ENCODE results near the gene LY6G6F. TPM values are rescaled to one million over a fixed set of nuclear protein-coding genes. Genes with fewer than 3 reads are reported as not detected.

LY6G6F gene
- total and polyA plus RNA-seq, 3 experiments from 2014 or later = not detected

DNA sequence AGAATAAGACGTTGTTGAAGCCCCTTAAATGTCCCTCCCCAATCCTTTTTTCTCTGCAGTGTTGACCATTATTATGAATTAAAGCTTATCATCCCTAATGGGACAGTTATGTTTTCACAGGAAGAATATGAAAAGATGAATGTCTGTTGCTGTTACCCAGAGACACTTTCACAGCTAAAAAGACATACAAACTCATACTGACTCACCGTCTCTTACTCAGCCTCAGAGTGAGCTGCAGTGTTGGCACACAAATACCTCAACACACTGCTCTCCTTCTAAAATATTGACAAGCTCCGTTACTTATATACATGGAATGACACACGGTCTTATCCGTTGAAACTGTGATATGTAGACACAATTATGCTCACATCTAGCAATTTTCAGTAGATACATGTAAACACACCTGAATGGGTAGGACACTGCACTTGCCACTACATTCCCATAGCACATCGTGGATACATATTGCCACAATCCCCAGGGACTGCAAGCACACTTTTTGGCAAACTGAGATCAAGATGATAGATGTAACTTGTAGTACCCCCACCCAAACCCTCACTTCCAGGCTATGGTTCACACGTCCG is 46.2 kb downstream of the LY6G6F start:
- Histone ChIP-seq H3K27ac (ENCODE audit: low read depth, low read length) (no peak overlapping the region), H3K9me3 (ENCODE audit: low read length) (no peaks in the 10 kb centered on the region), H3K4me1 (ENCODE audit: insufficient read depth, low read length) (no peaks in the 10 kb centered on the region), H3K4me3 (ENCODE audit: low read length) (no peak overlapping the region), H3K36me3 (ENCODE audit: insufficient read depth, low read length) (no peaks in the 10 kb centered on the region), H3K27me3 (ENCODE audit: insufficient read depth, low read length, poor library complexity, severe bottlenecking) (no peaks in the 10 kb centered on the region)
- ChIA-PET POLR2A (interaction anchor here (0.6 kb wide), 1 partner anchor 15 kb away, joined by 4 read pairs; no protein-coding TSS in a partner anchor), CTCF (no interaction called here)
- H3K27ac Mint-ChIP-seq = no peak overlapping the region
- H3K4me1 Mint-ChIP-seq = no peaks in the 10 kb centered on the region
- peaks cover 0 to 2% (median 0%) of the 10 kb centered on the region in 3 donors for H3K36me3 Mint-ChIP-seq
- no peaks in the 10 kb centered on the region for H3K9me3 Mint-ChIP-seq
- no peak for DNase-seq
- H3K4me3 Mint-ChIP-seq = no peak overlapping the region
- no peaks in the 10 kb centered on the region for H3K27me3 Mint-ChIP-seq

DNA sequence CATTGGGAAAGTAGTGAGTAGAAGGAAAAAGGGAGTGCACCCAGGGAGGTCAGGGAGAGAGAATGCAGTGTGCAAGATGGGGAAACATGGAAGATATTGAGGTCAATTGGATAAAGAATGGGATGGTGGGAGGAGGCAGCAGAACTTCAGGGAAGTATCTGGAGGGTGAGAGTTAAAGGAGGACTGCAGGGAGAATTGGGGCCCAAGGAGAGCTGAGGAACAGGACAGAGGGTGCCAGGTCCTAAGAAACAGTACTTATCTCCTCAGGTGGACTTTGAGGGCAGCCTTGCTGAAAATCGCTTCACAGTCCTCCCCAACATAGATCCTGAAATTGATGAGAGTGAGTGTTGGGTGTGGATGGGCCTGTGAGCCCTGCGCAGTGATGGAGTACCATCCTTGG is 51.6 kb downstream of the LY6G6F start:
- no peak overlapping the region for H3K4me3 Mint-ChIP-seq
- H3K36me3 ChIP-seq (ENCODE audit: insufficient read depth, low read length) = peaks cover 6% of the 10 kb centered on the region
- no peaks in the 10 kb centered on the region for H3K9me3 ChIP-seq (ENCODE audit: low read length)
- ChIA-PET POLR2A (no interaction called here), CTCF (no interaction called here)
- no peak overlapping the region for H3K27ac ChIP-seq (ENCODE audit: low read depth, low read length)
- H3K36me3 Mint-ChIP-seq = peaks cover 0 to 12% (median 6%) of the 10 kb centered on the region in 3 donors
- H3K4me1 Mint-ChIP-seq = no peaks in the 10 kb centered on the region
- no peak for DNase-seq
- peak overlapping the region in 1 of 8 donors; percentile 47 for H3K27ac Mint-ChIP-seq
- H3K9me3 Mint-ChIP-seq = no peaks in the 10 kb centered on the region
- no peaks in the 10 kb centered on the region for H3K4me1 ChIP-seq (ENCODE audit: insufficient read depth, low read length)
- H3K27me3 ChIP-seq (ENCODE audit: insufficient read depth, low read length, poor library complexity, severe bottlenecking) = no peaks in the 10 kb centered on the region
- H3K27me3 Mint-ChIP-seq = no peaks in the 10 kb centered on the region
- H3K4me3 ChIP-seq (ENCODE audit: low read length) = no peak overlapping the region

Other genes with a start within 250 kb of the LY6G6F start
Only the 30 nearest of the 39 such genes appear.
- 10 to 100 TPM; 13.5 to 13.8 TPM for gene NFKBIL1, start 159.3 kb upstream of the LY6G6F start, total RNA-seq
- 6.9 TPM for gene NFKBIL1, start 159.3 kb upstream of the LY6G6F start, polyA plus RNA-seq
- gene LTA, start 134.6 kb upstream of the LY6G6F start, total RNA-seq = 100 to 1,000 TPM; 839 to 854 TPM
- gene LTA, start 134.6 kb upstream of the LY6G6F start, polyA plus RNA-seq = 23.3 TPM
- 100 to 1,000 TPM; 207 to 215 TPM for gene TNF, start 131.3 kb upstream of the LY6G6F start, total RNA-seq
- gene TNF, start 131.3 kb upstream of the LY6G6F start, polyA plus RNA-seq = 7.9 TPM
- 100 to 1,000 TPM; 196 to 206 TPM for gene LTB, start 124.4 kb upstream of the LY6G6F start, total RNA-seq
- 1,182 TPM for gene LTB, start 124.4 kb upstream of the LY6G6F start, polyA plus RNA-seq
- gene LST1, start 120.6 kb upstream of the LY6G6F start, total RNA-seq = 10 to 100 TPM; 22.0 to 22.4 TPM
- 49.6 TPM for gene LST1, start 120.6 kb upstream of the LY6G6F start, polyA plus RNA-seq
- 10 to 100 TPM; 22.4 to 26.3 TPM for gene NCR3, start 113.9 kb upstream of the LY6G6F start, total RNA-seq
- 328 TPM for gene NCR3, start 113.9 kb upstream of the LY6G6F start, polyA plus RNA-seq
- gene AIF1, start 91.6 kb upstream of the LY6G6F start, total RNA-seq = 10 to 100 TPM; 35.6 TPM
- 33.2 TPM for gene AIF1, start 91.6 kb upstream of the LY6G6F start, polyA plus RNA-seq
- 100 to 1,000 TPM; 251 to 263 TPM for gene PRRC2A, start 86.2 kb upstream of the LY6G6F start, total RNA-seq
- 9.3 TPM for gene PRRC2A, start 86.2 kb upstream of the LY6G6F start, polyA plus RNA-seq
- gene BAG6, start 54.2 kb upstream of the LY6G6F start, total RNA-seq = 100 to 1,000 TPM; 258 to 261 TPM
- 23.1 TPM for gene BAG6, start 54.2 kb upstream of the LY6G6F start, polyA plus RNA-seq
- gene APOM, start 51.0 kb upstream of the LY6G6F start, total RNA-seq = 1 to 10 TPM; 2.4 to 3.3 TPM
- 4.3 TPM for gene APOM, start 51.0 kb upstream of the LY6G6F start, polyA plus RNA-seq
- gene C6orf47, start 46.1 kb upstream of the LY6G6F start, total RNA-seq = 10 to 100 TPM; 19.5 to 20.0 TPM
- 37.0 TPM for gene C6orf47, start 46.1 kb upstream of the LY6G6F start, polyA plus RNA-seq
- gene GPANK1, start 41.9 kb upstream of the LY6G6F start, total RNA-seq = 10 to 100 TPM; 46.2 to 46.4 TPM
- 19.6 TPM for gene GPANK1, start 41.9 kb upstream of the LY6G6F start, polyA plus RNA-seq
- 100 to 1,000 TPM; 323 to 334 TPM for gene CSNK2B, start 40.8 kb upstream of the LY6G6F start, total RNA-seq
- gene CSNK2B, start 40.8 kb upstream of the LY6G6F start, polyA plus RNA-seq = 265 TPM
- 10 to 100 TPM; 19.1 to 21.2 TPM for gene LY6G5B, start 36.9 kb upstream of the LY6G6F start, total RNA-seq
- 0.64 TPM for gene LY6G5B, start 36.9 kb upstream of the LY6G6F start, polyA plus RNA-seq
- 1 to 10 TPM; 3.5 to 4.5 TPM for gene LY6G5C, start 25.8 kb upstream of the LY6G6F start, total RNA-seq
- 10.3 TPM for gene LY6G5C, start 25.8 kb upstream of the LY6G6F start, polyA plus RNA-seq
- 10 to 100 TPM; 37.0 to 41.0 TPM for gene ABHD16A, start 3.5 kb upstream of the LY6G6F start, total RNA-seq
- 45.5 TPM for gene ABHD16A, start 3.5 kb upstream of the LY6G6F start, polyA plus RNA-seq
- not detected for gene LY6G6D, start 8.5 kb downstream of the LY6G6F start, total RNA-seq
- gene LY6G6D, start 8.5 kb downstream of the LY6G6F start, polyA plus RNA-seq = not detected
- gene LY6G6C, start 14.9 kb downstream of the LY6G6F start, total RNA-seq = not detected
- gene LY6G6C, start 14.9 kb downstream of the LY6G6F start, polyA plus RNA-seq = not detected
- not detected for gene MPIG6B, start 16.5 kb downstream of the LY6G6F start, total RNA-seq
- gene MPIG6B, start 16.5 kb downstream of the LY6G6F start, polyA plus RNA-seq = 0.08 TPM
- gene DDAH2, start 22.4 kb downstream of the LY6G6F start, total RNA-seq = 1 to 10 TPM; 4.1 to 4.9 TPM
- gene DDAH2, start 22.4 kb downstream of the LY6G6F start, polyA plus RNA-seq = 26.3 TPM
- gene CLIC1, start 29.7 kb downstream of the LY6G6F start, total RNA-seq = 100 to 1,000 TPM; 377 TPM
- 657 TPM for gene CLIC1, start 29.7 kb downstream of the LY6G6F start, polyA plus RNA-seq
- gene MSH5, start 33.1 kb downstream of the LY6G6F start, total RNA-seq = 10 to 100 TPM; 36.4 to 39.8 TPM
- gene MSH5, start 33.1 kb downstream of the LY6G6F start, polyA plus RNA-seq = 2.0 TPM
- gene SAPCD1, start 55.8 kb downstream of the LY6G6F start, total RNA-seq = 1 to 10 TPM; 6.1 to 7.0 TPM
- not detected for gene SAPCD1, start 55.8 kb downstream of the LY6G6F start, polyA plus RNA-seq
- gene VWA7, start 70.5 kb downstream of the LY6G6F start, total RNA-seq = 1 to 10 TPM; 1.4 to 1.7 TPM
- gene VWA7, start 70.5 kb downstream of the LY6G6F start, polyA plus RNA-seq = 2.5 TPM
- 100 to 1,000 TPM; 179 to 180 TPM for gene VARS1, start 88.9 kb downstream of the LY6G6F start, total RNA-seq
- 47.5 TPM for gene VARS1, start 88.9 kb downstream of the LY6G6F start, polyA plus RNA-seq
- 100 to 1,000 TPM; 160 to 172 TPM for gene LSM2, start 100.1 kb downstream of the LY6G6F start, total RNA-seq
- 80.8 TPM for gene LSM2, start 100.1 kb downstream of the LY6G6F start, polyA plus RNA-seq
- 1 to 10 TPM; 3.5 to 3.8 TPM for gene HSPA1L, start 108.4 kb downstream of the LY6G6F start, total RNA-seq
- gene HSPA1L, start 108.4 kb downstream of the LY6G6F start, polyA plus RNA-seq = 3.0 TPM
- gene HSPA1A, start 108.7 kb downstream of the LY6G6F start, total RNA-seq = 10 to 100 TPM; 64.8 to 70.1 TPM
- 34.1 TPM for gene HSPA1A, start 108.7 kb downstream of the LY6G6F start, polyA plus RNA-seq
- gene HSPA1B, start 120.9 kb downstream of the LY6G6F start, total RNA-seq = 10 to 100 TPM; 80.9 to 81.4 TPM
- gene HSPA1B, start 120.9 kb downstream of the LY6G6F start, polyA plus RNA-seq = 5.0 TPM
- gene NEU1, start 156.0 kb downstream of the LY6G6F start, total RNA-seq = 10 to 100 TPM; 19.0 to 19.4 TPM
- gene NEU1, start 156.0 kb downstream of the LY6G6F start, polyA plus RNA-seq = 25.0 TPM